Measurements from ENCODE around the gene MRPS18C.
A peak's percentile ranks its signal among the peaks of the same experiment; 100 is the strongest.
"Not testable (repeated sequence)": the region's sequence is repeated elsewhere in the genome, so short reads cannot be mapped to it uniquely, and the experiment has no call there.

Gene MRPS18C

GRCh38 chr4:83455281-83456183, at the start of gene MRPS18C, which contains the start of gene HELQ:
Gene MRPS18C, plus strand, starts transcription at chr4:83456058. Its CDS starts 20 bp downstream, at chr4:83456078.
Gene HELQ, minus strand, starts transcription at chr4:83455823. Its CDS starts 130 bp downstream, at chr4:83455693.
- DNase-seq, result peak; percentile 97

DNA sequence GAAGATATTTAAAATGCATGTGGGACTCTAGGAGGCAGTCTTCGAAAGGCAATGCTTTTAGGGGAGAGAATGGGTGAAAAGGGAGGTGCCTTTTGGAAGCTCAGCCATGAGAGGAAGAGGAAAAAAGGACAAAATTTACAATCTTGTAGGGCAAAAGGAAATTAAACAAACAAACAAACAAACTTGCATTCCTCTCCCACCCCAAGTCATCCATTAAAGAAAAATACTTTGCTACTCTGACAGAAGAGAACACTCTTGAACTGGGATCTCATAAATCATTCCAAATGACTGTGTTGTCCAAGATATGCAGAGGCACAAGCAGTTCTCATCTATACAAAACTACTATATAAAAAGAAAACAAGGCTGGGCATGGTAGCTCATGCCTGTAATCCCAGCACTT, 47.0 kb upstream of the MRPS18C start:
- DNase-seq, result no peak

DNA sequence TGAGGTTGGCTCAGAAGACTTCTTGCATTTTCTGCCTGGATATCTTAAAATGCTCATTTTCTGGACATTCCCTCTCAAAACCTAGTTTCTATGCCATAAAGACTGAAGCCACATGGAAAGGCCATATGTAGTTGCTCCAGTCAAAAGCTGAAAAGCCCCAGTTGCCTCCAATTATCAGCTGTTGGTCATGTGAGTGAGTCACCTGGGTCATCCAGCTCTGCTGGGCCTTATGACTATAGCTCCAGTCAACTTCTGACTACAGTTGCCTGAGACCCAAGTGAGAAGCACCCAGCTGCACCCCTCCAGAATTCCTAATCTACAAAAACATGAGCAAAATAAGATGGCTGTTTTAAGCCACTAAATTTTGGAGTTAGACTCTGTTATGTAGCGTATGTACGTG, 42.2 kb upstream of the MRPS18C start:
- DNase-seq, result no peak

- DNase-seq, result no peak
Measured at GRCh38 chr4:83417566-83417965, 38.3 kb upstream of the MRPS18C start.

DNA sequence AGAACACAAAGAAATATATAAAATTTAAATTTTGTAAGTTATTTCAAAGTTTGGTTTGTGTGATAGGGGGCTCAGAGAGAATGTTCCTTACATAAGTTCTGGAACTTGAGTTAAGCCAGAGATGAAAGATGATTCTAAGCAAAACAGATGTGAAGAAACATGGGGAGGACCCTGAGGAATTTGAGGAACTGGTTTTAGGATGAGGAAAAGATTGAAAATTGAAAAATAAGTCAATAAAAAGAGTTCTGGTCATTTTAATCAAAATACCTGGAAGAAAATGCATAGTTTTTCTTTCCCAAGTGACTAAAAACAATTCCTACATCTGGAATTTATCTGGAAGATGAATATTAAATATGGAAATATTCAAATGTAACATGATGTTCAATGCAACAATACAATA, 37.6 kb upstream of the MRPS18C start:
- DNase-seq, result no peak

GRCh38 chr4:83431200-83431599, 24.7 kb upstream of the MRPS18C start:
- DNase-seq, result no peak

- no peak for DNase-seq
Measured at GRCh38 chr4:83436680-83437079, 19.2 kb upstream of the MRPS18C start.

DNA sequence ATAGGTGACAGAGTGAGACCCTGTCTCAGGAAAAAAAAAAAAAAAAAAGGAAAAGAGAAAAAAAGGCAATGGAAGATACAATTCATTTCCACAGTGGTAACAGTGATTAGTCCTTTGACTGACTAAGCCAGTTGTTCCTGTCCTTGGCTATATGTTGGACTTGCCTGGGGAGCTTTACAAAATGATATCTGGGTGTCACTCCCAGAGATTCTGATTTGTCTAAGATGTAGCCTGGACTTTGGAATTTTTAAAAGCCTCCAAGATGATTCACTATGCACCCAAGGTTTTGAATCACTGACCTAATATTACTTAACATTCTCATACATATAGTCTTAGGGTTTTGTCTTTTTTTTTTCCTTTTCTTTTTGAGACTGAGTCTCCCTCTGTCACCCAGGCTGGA, 17.1 kb upstream of the MRPS18C start:
- DNase-seq, result no peak

GRCh38 chr4:83440148-83440814, 15.6 kb upstream of the MRPS18C start:
- DNase-seq, result no peak

- no peak for DNase-seq
Measured at GRCh38 chr4:83440899-83441298, 15.0 kb upstream of the MRPS18C start.

GRCh38 chr4:83449009-83449408, 6.8 kb upstream of the MRPS18C start:
- DNase-seq, result no peak

- peak; percentile 7 for DNase-seq
Measured at GRCh38 chr4:83454686-83455085, 1.2 kb upstream of the MRPS18C start.

DNA sequence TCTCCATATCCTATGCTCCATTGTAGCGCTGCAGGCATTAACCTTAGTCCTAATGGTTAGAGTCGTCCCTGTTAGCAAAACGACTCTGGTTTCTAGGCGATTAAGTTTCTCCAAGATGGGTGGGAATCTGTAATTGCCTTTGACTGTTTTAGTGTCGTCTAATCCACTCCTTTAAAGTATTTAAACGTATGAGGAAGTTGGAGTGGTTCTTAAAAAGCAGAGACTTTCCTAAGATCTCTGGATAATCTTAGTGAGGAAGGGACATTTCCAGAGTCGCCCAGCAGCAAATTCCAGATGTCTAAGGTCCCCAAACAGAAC, 285 bp downstream of the MRPS18C start:
- DNase-seq, result no peak

DNA sequence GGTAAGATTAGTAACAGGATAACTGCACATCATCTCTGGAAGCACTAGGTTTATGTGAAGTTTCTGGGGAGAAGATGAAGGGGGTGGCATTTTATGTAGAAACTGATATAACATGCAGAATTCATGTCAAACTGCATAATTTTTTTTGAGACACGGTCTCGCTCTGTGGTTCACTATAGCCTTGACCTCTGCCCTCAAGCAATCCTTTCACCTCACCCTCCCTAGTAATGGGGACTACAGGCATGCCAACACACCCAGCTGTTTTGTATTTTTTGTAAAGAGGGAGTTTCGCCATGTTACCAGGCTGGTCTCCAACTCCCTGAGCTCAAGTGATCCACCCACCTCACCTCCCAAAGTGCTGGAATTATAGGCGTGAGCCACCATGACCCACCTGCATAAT, 17.6 kb downstream of the MRPS18C start:
- no peak for DNase-seq

GRCh38 chr4:83473966-83474365, 18.1 kb downstream of the MRPS18C start:
- no peak for DNase-seq

GRCh38 chr4:83484500-83485461, 28.9 kb downstream of the MRPS18C start, which contains the start of gene ABRAXAS1:
Gene ABRAXAS1, minus strand, starts transcription at chr4:83485100. Its CDS starts 28 bp downstream, at chr4:83485072.
- DNase-seq, result peak; percentile 95

- DNase-seq, result no peak
Measured at GRCh38 chr4:83486457-83487129, 30.7 kb downstream of the MRPS18C start.

DNA sequence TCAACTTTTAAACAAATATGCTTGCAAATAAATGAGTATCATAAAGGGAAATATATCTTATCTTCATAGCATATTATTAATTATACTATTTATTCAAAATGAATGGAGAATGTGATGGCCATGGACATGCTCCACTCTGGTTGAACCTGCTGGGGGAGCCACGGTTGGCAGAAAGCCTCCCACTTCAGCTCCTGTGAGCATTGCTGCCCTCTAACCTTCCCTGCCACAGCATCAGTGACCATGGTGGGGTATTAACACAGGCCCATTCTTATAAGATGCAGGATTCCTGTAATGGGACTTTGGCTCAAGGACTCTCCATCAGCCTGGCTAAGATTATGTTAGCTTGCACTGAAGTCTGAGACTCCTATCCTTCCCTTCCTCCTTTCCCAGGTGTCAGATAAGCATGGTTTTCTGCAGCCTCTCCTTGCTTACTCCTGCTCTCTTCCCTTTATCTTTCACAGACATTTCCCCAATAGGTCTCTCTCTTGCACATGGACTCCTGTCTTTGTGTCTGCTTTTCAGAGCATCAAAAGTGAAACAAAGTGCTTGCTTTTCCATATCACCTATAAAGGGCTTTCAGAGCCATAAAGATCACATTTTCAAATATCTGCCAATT, 34.0 kb downstream of the MRPS18C start:
- no peak for DNase-seq

DNA sequence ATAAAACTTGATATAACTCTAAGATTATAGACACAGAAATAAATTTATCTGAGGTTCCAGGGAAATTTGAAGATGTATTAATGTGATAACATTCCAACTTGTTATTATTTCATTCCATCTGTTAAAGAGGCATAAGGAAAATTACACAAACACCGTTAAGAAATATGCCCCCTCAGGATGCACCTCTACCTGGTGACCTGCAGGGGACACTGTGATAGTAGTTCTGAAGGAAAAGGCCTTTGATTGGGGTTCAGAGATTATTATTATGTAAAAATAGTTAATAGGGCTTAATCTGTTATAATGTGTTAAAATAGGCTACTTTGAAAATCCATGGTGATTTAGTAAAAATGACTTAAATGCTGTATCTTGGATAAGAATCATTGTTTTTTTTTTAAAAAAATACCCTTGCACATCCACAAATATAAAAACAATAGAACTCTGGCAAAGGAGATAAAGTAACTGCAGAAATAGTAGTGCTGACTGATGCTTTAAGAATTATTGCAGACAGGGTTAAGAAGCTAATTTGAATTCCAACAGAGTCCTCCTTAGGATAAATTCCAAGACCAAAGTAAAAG, 35.1 kb downstream of the MRPS18C start:
- DNase-seq, result peak; percentile 51

GRCh38 chr4:83496085-83496917, 40.4 kb downstream of the MRPS18C start:
- DNase-seq, result not testable (repeated sequence)

GRCh38 chr4:83498187-83498586, 42.3 kb downstream of the MRPS18C start:
- DNase-seq, result no peak

Data from CD4-positive, alpha-beta T cell treated with Interleukin-12 subunit alpha and Interleukin-12 subunit beta, for 1 hour (primary cell).